Endothelial cell of umbilical vein (primary cell): ENCODE data around the gene NQO2.
A peak's percentile ranks its signal among the peaks of the same experiment; 100 is the strongest.

Experiments used
- CTCF ChIP-seq, 2 donors: IDR thresholded peaks; 1 replicate in 1 of 2; 2 replicates in 1 of 2; pipeline ENCODE4 v1.5.1; 2011; ENCODE audit warnings: low read length in 2 of 2, mild to moderate bottlenecking in 2 of 2, moderate library complexity in 2 of 2, control low read depth in 1 of 2, inconsistent platforms in 1 of 2, low read depth in 1 of 2; ENCODE audit not compliant: insufficient read depth in 1 of 2; ENCODE audit errors: extremely low read depth in 1 of 2
- EZH2 ChIP-seq: IDR thresholded peaks from 2 replicates; pipeline ENCODE4 v1.6.1; 2012; ENCODE audit warnings: borderline replicate concordance, low read depth, mild to moderate bottlenecking, moderate library complexity, low read length, inconsistent platforms; ENCODE audit not compliant: severe bottlenecking
- FOS ChIP-seq: IDR thresholded peaks from 2 replicates; pipeline ENCODE4 v1.6.1; 2011; ENCODE audit warnings: mild to moderate bottlenecking, low read length, moderate library complexity, borderline replicate concordance; ENCODE audit not compliant: insufficient read depth
- JUN ChIP-seq: IDR thresholded peaks from 2 replicates; pipeline ENCODE4 v1.6.1; 2011; ENCODE audit warnings: borderline replicate concordance, low read depth; ENCODE audit not compliant: insufficient read length, insufficient read depth
- MAX ChIP-seq: IDR thresholded peaks from 2 replicates; pipeline ENCODE4 v1.6.1; 2011; ENCODE audit not compliant: insufficient read depth, insufficient read length
- POLR2A ChIP-seq: IDR thresholded peaks from 2 replicates; pipeline ENCODE4 v1.6.1; 2012; ENCODE audit warnings: low read depth, mild to moderate bottlenecking, control low read depth, low read length
- POLR2AphosphoS5 ChIP-seq: IDR thresholded peaks from 2 replicates; pipeline ENCODE4 v1.6.1; 2012; ENCODE audit warnings: low read depth, mild to moderate bottlenecking, control low read depth, low read length, moderate library complexity; ENCODE audit not compliant: insufficient read depth

GRCh38 chr6:2976571-2977085, 23.1 kb upstream of the NQO2 start:
- TF ChIP-seq CTCF (IDR thresholded peaks at IDR 0.05; ENCODE audit: extremely low read depth in 1 of 2, insufficient read depth in 1 of 2, low read depth in 1 of 2, low read length in 2 of 2) (no peak), JUN (peak; percentile 70), POLR2A (no peak), FOS (peak; percentile 70), POLR2AphosphoS5 (no peak), EZH2 (no peak), MAX (no peak)
